Occipital lobe (tissue), 2 donors: ENCODE measurements around the gene ROR2. TPM values are rescaled to one million over a fixed set of nuclear protein-coding genes. Genes with fewer than 3 reads are reported as not detected.

Source experiments
- DNase-seq: peaks from one replicate; lab custom pipeline; 2025; lab: John Stamatoyannopoulos, UW
- total RNA-seq: library from RNA; depleted of rRNA; stranded (reverse); fragments of >200 nt; gene quantifications from one replicate; pipeline ENCODE4 v1.2.3, GENCODE V29; 2014

The ROR2 gene
- total RNA-seq, 1 donor from 2014 or later = 0.94 TPM

- no peak for DNase-seq
Measured at GRCh38 chr9:91818647-91819403, 131.2 kb downstream of the ROR2 start.

GRCh38 chr9:91818225-91818585 is 131.8 kb downstream of the ROR2 start:
- no peak for DNase-seq

GRCh38 chr9:91817493-91818224 is 132.4 kb downstream of the ROR2 start:
- DNase-seq = no peak

GRCh38 chr9:91817106-91817492 is 132.9 kb downstream of the ROR2 start:
- DNase-seq = no peak

GRCh38 chr9:91816356-91816755 is 133.7 kb downstream of the ROR2 start:
- DNase-seq = no peak

GRCh38 chr9:91815896-91816295 is 134.1 kb downstream of the ROR2 start:
- DNase-seq = no peak

- DNase-seq = no peak
Measured at GRCh38 chr9:91814753-91815152, 135.3 kb downstream of the ROR2 start.

- no peak for DNase-seq
Measured at GRCh38 chr9:91814201-91814600, 135.8 kb downstream of the ROR2 start.

- DNase-seq = no peak
Measured at GRCh38 chr9:91813176-91813795, 136.7 kb downstream of the ROR2 start.

GRCh38 chr9:91812191-91812590 is 137.8 kb downstream of the ROR2 start:
- no peak for DNase-seq

GRCh38 chr9:91811024-91811909 is 138.8 kb downstream of the ROR2 start:
- no peak for DNase-seq

GRCh38 chr9:91810286-91810905 is 139.6 kb downstream of the ROR2 start:
- no peak for DNase-seq

GRCh38 chr9:91809581-91810285 is 140.3 kb downstream of the ROR2 start:
- DNase-seq = no peak

- DNase-seq = no peak
Measured at GRCh38 chr9:91807643-91808246, 142.3 kb downstream of the ROR2 start.

- no peak for DNase-seq
Measured at GRCh38 chr9:91805031-91805430, 145.0 kb downstream of the ROR2 start.

GRCh38 chr9:91803970-91804752 is 145.9 kb downstream of the ROR2 start:
- no peak for DNase-seq

- no peak for DNase-seq
Measured at GRCh38 chr9:91803151-91803940, 146.7 kb downstream of the ROR2 start.

- DNase-seq = no peak
Measured at GRCh38 chr9:91802391-91802790, 147.6 kb downstream of the ROR2 start.
